GM23338 (cell line): ENCODE results near the gene OAT.

Experiments
- CREB1 ChIP-seq: fragments of 250-450 bp; sonication (Bioruptor Pico); IDR thresholded peaks from 2 replicates; pipeline ENCODE4 v1.5.0; 2020; ENCODE audit warnings: low read depth, mild to moderate bottlenecking, moderate library complexity
- CTCF ChIP-seq, 2 experiments: fragments of 200-600 bp in 1 of 2; sonication (generic) in 1 of 2; conservative IDR thresholded peaks; 2 replicates each; pipeline versions ENCODE4 v1.5.1 to v1.6.1; 2016 to 2017; ENCODE audit warnings: antibody characterized with exemption in 2 of 2, low read depth in 2 of 2, mild to moderate bottlenecking in 2 of 2, moderate library complexity in 1 of 2
- EZH2 ChIP-seq: fragments of 200-600 bp; sonication (generic); IDR thresholded peaks from one replicate; pipeline ENCODE4 v1.8.0; 2017; ENCODE audit warnings: antibody characterized with exemption, mild to moderate bottlenecking, low read depth; ENCODE audit not compliant: unreplicated experiment
- EZH2phosphoT487 ChIP-seq: fragments of 200-600 bp; sonication (generic); IDR thresholded peaks from one replicate; pipeline ENCODE4 v1.8.1; 2018; ENCODE audit warnings: antibody characterized with exemption; ENCODE audit not compliant: unreplicated experiment
- JUNB ChIP-seq: IDR thresholded peaks from one replicate; pipeline ENCODE4 v1.6.1; 2016; ENCODE audit warnings: antibody characterized with exemption; ENCODE audit not compliant: unreplicated experiment
- POLR2AphosphoS5 ChIP-seq: IDR thresholded peaks from 2 replicates; pipeline ENCODE4 v1.6.1; 2016; ENCODE audit warnings: antibody characterized with exemption, low read depth
- REST ChIP-seq: IDR thresholded peaks from one replicate; pipeline ENCODE4 v1.6.1; 2018; ENCODE audit warnings: antibody characterized with exemption; ENCODE audit not compliant: unreplicated experiment
- STAT1 ChIP-seq: IDR thresholded peaks from one replicate; pipeline ENCODE4 v1.6.1; 2016; ENCODE audit warnings: antibody characterized with exemption; ENCODE audit not compliant: unreplicated experiment
- ZNF331 ChIP-seq: fragments of 250-450 bp; sonication (Bioruptor Pico); IDR thresholded peaks from 2 replicates; pipeline ENCODE4 v1.5.0; 2020; ENCODE audit warnings: low read depth, mild to moderate bottlenecking, moderate library complexity

DNA sequence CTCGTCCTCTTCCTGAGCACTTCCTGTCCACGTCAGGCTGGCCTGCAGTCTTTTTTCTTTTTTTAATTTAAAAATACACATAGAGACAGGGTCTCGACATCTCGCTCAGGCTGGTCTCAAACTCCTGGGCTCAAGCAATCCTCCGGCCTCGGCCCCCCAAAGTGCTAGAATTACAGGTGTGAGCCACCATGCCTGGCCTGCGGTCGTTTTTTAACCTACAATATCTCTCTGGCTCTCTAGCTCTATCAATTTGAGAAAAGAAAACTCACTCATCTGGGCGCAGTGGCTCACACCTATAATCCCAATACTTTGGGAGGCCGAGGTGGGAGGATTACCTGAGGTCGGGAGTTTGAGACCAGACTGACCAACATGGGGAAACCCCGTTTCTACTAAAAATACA, 4.0 kb upstream of the OAT start:
- no peak for TF ChIP-seq CTCF (conservative IDR thresholded peaks at IDR 0.05; ENCODE audit: low read depth in 2 of 2)
- no peak for TF ChIP-seq POLR2AphosphoS5
- TF ChIP-seq EZH2: no peak
- TF ChIP-seq REST: no peak
- TF ChIP-seq JUNB: no peak
- no peak for TF ChIP-seq EZH2phosphoT487
- TF ChIP-seq CREB1 (CRISPR knock-in tag): no peak
- no peak for TF ChIP-seq ZNF331 (CRISPR knock-in tag)
- no peak for TF ChIP-seq STAT1
